GM18499 (cell line): ENCODE data around the gene AIG1.
"Not testable (repeated sequence)": the region's sequence is repeated elsewhere in the genome, so short reads cannot be mapped to it uniquely, and the experiment has no call there.

Experiments
- ATAC-seq: cut with Tn5 transposase; IDR thresholded peaks from one replicate; pipeline ENCODE4 v1.9.1; 2021; ENCODE audit warnings: moderate number of reproducible peaks; ENCODE audit not compliant: insufficient read depth, unreplicated experiment

The AIG1 gene

DNA sequence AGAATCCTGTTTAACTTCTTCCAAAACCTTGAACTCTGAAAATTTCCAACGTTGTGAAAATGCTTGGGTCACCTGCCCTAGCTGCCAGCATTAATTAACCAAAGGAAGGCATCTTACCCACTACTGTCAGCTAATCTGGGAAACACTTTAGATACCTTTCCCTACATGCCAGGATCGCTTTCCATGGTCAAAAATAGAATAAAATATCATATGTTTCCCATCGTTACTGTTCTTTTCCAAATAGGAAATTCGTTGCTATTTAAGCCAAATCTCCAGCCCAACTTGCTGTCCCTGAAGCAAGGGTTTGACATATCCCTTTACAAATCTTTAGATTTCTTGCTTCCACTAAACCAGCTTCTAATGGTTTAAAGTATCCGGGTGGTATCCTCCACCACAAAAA, 157.5 kb downstream of the AIG1 start:
- ATAC-seq = no peak

DNA sequence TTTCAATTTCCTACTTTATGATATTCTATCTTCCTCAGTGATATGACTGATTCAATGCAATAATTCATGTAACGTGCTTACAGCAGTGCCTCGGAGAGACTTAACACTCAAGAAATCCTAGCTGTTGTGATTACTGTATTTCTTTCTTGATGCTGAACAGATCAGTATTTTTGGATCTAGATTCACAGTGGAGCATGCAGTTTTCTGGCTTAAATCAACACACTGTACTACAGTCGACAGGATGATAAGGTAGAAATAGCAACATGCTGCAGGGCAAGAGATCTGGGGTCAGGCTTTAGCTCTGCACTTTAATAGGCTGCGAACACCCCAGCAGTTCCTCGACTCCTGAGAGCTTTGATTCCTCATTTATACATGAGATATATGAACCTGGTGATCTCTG, 161.0 kb downstream of the AIG1 start:
- ATAC-seq = no peak

DNA sequence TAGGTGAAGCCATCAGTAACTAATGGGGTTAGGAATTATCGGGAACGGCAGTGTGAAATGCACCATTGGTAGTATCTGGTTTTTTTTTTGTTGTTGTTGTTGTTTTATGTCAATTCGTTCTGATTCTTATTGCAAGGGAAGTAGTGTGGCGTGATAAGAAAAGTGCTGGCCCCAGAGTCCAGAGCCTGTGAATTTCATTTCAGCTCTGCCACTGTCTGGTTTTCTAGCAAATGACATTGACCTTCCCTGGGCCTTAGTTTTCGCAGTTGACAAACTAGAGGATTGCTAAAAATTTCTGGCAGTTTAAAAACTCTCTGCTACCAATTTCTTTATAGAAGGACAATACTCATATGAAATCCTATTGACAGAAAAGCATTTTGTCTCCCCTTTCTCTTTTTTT, 161.6 kb downstream of the AIG1 start:
- no peak for ATAC-seq

- no peak for ATAC-seq
Measured at GRCh38 chr6:143222801-143223231, 162.1 kb downstream of the AIG1 start.

- ATAC-seq = no peak
Measured at GRCh38 chr6:143223895-143224294, 163.2 kb downstream of the AIG1 start.

DNA sequence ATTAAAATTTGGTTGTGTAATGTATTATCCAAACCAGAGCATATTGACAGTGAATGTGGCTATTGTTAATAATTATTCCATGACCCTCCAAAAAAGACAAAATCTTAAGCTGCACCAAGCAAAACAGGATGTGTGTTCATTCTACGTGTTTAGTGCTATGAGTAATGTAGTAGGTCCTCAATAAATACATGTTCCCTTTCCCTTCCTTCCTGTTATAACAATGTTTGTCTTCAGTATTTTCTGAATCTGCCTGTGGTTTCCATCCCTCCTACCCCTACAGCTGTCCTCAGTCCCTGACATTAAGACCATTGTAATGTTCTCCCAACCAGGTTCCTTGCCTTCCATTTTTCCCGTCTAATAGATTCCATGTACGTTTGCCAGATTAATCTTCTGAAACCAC, 163.8 kb downstream of the AIG1 start:
- ATAC-seq = no peak

DNA sequence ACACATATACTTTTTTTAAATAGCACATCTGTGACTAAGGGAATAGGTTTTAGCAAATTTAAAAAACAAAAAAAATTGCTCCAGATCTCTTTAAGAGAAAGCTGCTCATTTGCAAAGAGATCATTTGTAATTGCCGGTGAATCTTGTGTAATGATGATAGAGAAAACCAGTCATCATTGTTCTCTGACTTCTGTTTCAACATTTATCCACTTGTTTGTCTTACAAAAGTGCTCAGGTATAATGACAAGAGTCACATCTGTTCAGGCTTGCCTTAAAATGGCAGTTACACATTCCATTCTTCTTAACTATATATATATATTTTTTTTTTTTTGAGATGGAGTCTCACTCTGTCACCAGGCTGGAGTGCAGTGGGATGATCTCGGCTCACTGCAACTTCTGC, 165.2 kb downstream of the AIG1 start:
- no peak for ATAC-seq

DNA sequence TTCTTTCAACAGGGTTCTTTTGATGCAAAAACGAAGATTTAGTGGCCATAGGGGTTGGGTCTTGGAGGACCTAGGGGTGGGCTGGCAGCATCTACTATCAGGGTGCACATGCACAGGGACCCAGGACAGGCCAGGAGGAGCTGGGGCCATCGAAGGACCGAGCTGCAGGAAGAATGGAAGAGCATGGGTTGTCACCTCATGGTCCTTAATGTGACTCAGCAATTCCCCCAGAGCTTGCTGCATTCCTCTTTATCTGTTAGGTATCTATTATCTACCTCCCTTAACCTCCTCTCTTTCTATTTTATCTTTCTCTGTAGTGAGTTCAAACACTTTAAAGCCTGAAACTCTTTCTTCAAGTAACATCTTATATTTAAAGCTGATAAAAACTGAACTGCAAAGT, 167.0 kb downstream of the AIG1 start:
- ATAC-seq = no peak

- no peak for ATAC-seq
Measured at GRCh38 chr6:143229400-143229799, 168.7 kb downstream of the AIG1 start.

- ATAC-seq = no peak
Measured at GRCh38 chr6:143232849-143233248, 172.2 kb downstream of the AIG1 start.

DNA sequence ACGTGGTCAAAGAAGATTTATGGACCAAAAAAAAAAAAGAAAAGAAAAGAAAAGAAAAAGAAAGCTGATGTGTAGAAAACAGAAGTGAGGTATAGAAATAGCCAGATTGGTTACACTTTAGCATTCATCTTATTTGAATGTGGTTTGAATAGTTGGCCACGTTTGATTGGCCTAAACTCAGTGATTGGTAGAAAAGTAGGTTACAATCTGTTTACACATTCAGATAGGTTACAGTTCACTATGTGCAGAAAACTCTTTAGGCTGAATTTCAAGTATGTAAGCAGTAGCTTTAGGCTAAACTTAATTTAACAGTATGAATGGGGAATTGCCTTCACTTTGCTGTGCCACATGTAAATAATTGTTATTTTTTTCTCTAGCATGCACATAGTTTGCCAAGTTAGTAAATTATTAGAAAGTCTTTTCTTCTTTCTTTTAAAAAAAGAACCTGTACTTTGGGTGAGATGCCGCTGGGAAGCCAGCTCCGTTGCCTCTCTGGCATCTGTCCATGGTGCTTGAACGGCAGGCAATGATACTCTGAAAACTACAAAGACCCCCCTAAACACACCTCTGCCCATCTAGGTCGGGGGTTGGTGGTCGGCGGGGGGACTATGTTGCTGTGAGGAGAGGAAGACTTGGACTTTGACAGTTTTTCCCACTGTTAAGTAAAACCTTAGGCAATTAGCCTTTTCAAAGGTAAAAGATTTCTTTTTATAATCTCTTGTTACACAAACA, 173.0 kb downstream of the AIG1 start:
- ATAC-seq = no peak

DNA sequence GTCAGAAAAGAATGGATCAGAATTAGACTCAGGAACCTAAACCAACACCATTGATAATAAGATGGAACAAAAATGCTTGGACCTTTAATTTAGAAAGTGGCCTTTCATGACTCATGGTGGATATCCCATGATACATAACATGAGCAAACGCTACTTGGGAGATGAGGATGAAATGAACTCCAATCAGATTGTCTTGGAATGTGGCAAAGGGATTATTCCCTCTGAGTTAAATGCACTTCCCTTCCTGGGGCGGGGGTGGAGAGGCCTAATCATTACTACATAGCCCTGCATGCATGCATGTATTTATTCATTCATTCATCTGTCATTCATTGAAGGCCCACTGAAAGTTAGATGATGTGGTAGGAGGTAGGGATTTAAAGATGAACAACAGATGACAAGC, 174.0 kb downstream of the AIG1 start:
- no peak for ATAC-seq

GRCh38 chr6:143236151-143236798, 175.6 kb downstream of the AIG1 start:
- no peak for ATAC-seq

DNA sequence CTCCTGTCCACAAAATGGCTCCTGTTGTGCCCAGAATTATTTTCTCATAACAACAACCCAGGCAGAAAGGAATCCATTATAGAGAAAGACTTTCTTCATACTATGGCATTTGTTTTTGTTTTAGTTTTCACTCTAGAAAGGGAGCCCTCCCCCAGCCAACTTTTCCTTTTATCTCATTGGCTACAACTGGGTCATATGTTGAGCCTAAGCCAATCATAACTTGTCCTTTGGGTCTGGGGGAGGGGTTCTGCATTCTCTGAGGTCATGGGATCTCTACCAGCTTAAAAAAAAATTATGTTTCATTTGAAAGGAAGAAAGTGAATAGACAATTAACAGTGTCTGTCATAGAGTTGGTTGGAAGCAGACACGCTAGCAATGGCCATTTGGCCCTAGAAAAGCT, 177.6 kb downstream of the AIG1 start:
- no peak for ATAC-seq

DNA sequence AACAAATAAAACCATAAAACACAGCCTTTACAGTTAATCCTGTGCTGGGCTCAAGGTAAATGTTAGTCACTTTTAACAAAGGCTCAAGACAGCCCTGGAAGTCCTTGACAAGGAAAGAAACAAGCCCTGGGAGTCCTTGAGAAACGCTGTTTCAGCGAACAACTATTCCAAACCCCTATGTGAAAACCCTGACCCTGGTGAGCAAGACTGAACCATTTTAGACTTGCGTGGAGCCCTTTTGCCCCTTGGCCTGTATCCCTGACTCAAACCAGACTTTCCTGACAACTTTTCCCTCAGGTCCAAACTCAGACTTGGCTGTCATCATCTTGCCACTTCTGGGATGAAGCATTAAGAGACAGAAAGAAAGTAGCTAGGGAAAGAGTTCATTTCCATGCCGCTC, 180.4 kb downstream of the AIG1 start:
- no peak for ATAC-seq

DNA sequence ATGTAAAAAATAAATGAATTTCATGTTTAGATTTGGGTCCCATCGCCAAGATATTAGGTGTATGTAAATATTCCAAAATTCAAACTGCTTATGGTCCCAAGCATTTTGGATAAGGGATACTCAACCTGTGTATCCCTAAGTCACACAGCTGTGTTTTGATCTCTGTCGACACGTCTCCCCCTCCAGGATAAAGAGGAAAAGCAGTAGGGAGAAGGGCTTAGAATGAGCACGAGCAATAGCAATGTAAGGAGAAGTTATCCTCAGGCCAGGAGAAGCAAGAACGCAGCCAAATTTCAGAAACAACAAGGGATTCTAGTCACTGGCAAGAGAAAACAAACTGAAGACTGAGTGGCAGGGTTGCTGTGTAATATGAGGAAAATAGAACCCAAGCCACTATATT, 181.2 kb downstream of the AIG1 start:
- no peak for ATAC-seq

DNA sequence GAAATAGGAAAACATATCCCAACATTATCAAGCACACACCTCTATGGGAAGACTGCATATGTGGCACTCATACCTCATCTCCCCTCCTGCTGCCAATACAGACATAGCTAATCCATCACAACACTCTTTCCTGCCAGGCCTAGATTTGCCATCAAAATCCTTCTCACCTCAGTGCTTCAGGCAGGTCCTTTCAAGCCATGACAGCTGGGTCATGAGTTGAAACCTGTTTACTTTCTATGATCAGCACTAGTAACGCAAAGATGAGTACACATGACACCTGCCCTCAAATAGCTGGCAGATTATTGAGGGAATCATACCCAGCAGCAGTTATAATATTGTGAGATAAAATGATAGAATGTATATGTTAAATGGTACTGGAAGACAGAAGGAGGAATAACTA, 183.1 kb downstream of the AIG1 start:
- ATAC-seq = no peak

- ATAC-seq = no peak
Measured at GRCh38 chr6:143245656-143246055, 185.0 kb downstream of the AIG1 start.

DNA sequence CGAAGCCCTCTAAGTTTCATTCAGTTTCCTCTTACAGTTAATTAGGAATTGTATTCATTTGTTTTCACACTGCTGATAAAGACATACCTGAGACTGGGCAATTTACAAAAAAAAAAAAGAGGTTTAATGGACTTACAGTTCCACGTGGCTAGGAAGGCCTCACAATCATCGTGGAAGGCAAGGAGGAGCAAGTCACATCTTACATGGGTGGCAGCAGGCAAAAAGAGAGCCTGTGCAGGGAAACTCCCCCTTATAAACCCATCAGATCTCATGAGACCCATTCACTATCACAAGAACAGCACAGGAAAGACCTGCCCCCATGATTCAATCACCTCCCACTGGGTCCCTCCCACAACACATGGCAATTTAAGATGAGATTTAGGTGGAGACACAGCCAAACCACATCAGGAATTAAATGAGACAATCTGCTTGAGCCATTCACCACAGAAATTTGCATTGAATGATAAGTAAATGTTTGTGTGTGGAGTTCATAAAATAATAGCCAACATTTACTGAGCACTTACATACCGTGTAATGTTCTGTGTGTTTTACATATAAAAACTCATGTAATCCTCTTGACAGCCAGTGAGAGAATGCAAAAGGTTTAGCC, 185.6 kb downstream of the AIG1 start:
- not testable (repeated sequence) for ATAC-seq

DNA sequence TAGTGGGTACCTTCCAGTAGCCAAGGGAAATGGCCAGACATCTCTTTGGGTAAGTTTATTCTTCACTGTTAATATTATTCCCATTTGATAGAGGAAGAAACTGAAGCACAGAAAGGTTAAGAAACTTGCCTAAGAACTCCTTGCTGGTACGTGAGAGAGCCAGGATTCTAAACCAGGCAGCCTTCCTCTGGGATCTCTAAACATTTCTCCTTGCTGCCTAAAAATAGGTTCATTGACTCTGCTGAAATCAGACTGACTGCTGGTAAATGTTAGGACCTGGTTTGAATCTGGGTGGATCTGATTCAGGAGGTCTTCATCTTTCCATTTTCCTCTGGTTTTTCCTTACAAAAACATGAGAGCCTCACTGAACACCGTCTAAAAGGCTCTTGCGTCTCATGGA, 186.9 kb downstream of the AIG1 start:
- ATAC-seq = no peak

DNA sequence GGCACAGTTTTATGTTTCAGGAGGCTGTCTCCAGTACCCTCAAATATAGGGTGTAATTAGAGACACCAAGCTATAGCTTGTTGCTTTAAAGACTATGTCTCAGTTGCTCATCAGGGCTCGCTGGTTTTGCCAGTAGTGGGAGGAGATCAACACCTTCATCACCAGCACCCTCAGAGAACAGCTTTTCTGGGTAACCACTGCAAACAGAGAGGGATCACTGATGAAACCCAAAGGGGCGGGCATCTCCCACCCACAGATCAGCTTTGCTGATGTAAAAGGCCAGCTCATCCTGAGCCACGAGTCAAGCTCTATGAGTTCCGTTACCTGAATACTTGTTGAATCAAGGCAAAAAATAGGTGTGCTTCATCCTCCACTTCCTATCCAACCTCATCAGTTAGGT, 187.7 kb downstream of the AIG1 start:
- ATAC-seq = no peak

DNA sequence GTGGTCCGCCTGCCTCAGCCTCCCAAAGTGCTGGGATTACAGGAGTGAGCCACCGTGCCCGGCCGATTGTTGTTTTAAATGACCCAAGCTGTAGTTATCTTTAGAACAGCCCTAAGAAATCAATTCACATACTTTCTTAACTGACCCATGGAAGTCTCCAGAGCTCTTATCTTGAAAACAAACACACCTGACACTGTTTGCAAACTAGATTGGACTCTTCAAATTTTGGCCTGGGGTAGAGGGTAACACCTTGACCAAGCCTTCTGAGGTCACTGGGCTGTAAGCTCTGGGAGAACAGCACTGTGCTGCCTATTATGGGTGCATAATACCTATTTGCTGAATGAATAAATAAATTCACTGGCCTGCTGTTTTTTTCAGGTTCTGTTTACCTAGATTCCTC, 190.6 kb downstream of the AIG1 start:
- no peak for ATAC-seq
